HG02642 (cell line): Measurements from ENCODE around the gene DDIT4.
A peak's percentile ranks its signal among the peaks of the same experiment; 100 is the strongest.
"Not testable (repeated sequence)": the region's sequence is repeated elsewhere in the genome, so short reads cannot be mapped to it uniquely, and the experiment has no call there.

Experiments used
- ATAC-seq: cut with Tn5 transposase; IDR thresholded peaks from one replicate; pipeline ENCODE4 v1.9.1; 2021; ENCODE audit warnings: mild to moderate bottlenecking; ENCODE audit not compliant: unreplicated experiment, poor library complexity

DDIT4 gene

GRCh38 chr10:72273410-72274212, at the start of gene DDIT4:
DDIT4 (plus strand) TSS chr10:72273924; CDS start chr10:72274217, 293 bp downstream.
- peak; percentile 87 for ATAC-seq

- ATAC-seq: not testable (repeated sequence)
Measured at GRCh38 chr10:72224191-72224590, 49.5 kb upstream of the DDIT4 start.

GRCh38 chr10:72226418-72227027, 47.2 kb upstream of the DDIT4 start:
- no peak for ATAC-seq

- no peak for ATAC-seq
Measured at GRCh38 chr10:72227826-72228225, 45.9 kb upstream of the DDIT4 start.

- ATAC-seq: no peak
Measured at GRCh38 chr10:72228318-72228751, 45.4 kb upstream of the DDIT4 start.

GRCh38 chr10:72229261-72230251, 44.2 kb upstream of the DDIT4 start:
- ATAC-seq: no peak

- ATAC-seq: no peak
Measured at GRCh38 chr10:72233621-72234020, 40.1 kb upstream of the DDIT4 start.

GRCh38 chr10:72234560-72235095, 39.1 kb upstream of the DDIT4 start:
- ATAC-seq: no peak

GRCh38 chr10:72235544-72236279, 38.0 kb upstream of the DDIT4 start:
- ATAC-seq: no peak

GRCh38 chr10:72238392-72239175, 35.1 kb upstream of the DDIT4 start:
- ATAC-seq: no peak

- ATAC-seq: no peak
Measured at GRCh38 chr10:72239409-72239808, 34.3 kb upstream of the DDIT4 start.

GRCh38 chr10:72240371-72240770, 33.4 kb upstream of the DDIT4 start:
- ATAC-seq: no peak

- no peak for ATAC-seq
Measured at GRCh38 chr10:72241691-72242252, 32.0 kb upstream of the DDIT4 start.

GRCh38 chr10:72242675-72243074, 31.0 kb upstream of the DDIT4 start:
- no peak for ATAC-seq

GRCh38 chr10:72243822-72244437, 29.8 kb upstream of the DDIT4 start:
- no peak for ATAC-seq

- ATAC-seq: no peak
Measured at GRCh38 chr10:72244573-72245038, 29.1 kb upstream of the DDIT4 start.

GRCh38 chr10:72245949-72246525, 27.7 kb upstream of the DDIT4 start:
- no peak for ATAC-seq
